HG03354 (cell line): ENCODE measurements around the gene RTCA.
"Not testable (repeated sequence)": the region's sequence is repeated elsewhere in the genome, so short reads cannot be mapped to it uniquely, and the experiment has no call there.

ENCODE experiments used
- ATAC-seq: cut with Tn5 transposase; IDR thresholded peaks from one replicate; pipeline ENCODE4 v1.9.1; 2021; ENCODE audit warnings: mild to moderate bottlenecking; ENCODE audit not compliant: unreplicated experiment, poor library complexity, severe bottlenecking

Gene RTCA

GRCh38 chr1:100335436-100335835 is 69.4 kb downstream of the RTCA start:
- ATAC-seq, result no peak

GRCh38 chr1:100337878-100338277 is 71.9 kb downstream of the RTCA start:
- ATAC-seq, result not testable (repeated sequence)

- ATAC-seq, result not testable (repeated sequence)
Observed at GRCh38 chr1:100339735-100340134, 73.7 kb downstream of the RTCA start.

GRCh38 chr1:100340494-100340893 is 74.5 kb downstream of the RTCA start:
- no peak for ATAC-seq

GRCh38 chr1:100342348-100342747 is 76.3 kb downstream of the RTCA start:
- ATAC-seq, result no peak
